K562 (cell line): ENCODE measurements around the gene GPSM3. TPM values are rescaled to one million over a fixed set of nuclear protein-coding genes. Genes with fewer than 3 reads are reported as not detected.

Experiments used
- AFF4 ChIP-seq: sonication (generic); formaldehyde crosslinking; IDR thresholded peaks from 2 replicates; pipeline ENCODE4 v1.8.0; 2023; ENCODE audit warnings: mild to moderate bottlenecking, missing genetic modification reagents
- CREM ChIP-seq: IDR thresholded peaks from 2 replicates; pipeline ENCODE4 v1.6.1; 2014; ENCODE audit warnings: antibody characterized with exemption, low read depth
- KAT7 ChIP-seq: sonication (generic); formaldehyde crosslinking; IDR thresholded peaks from 2 replicates; pipeline ENCODE4 v1.8.0; 2022; ENCODE audit warnings: missing genetic modification reagents, mild to moderate bottlenecking, borderline replicate concordance
- NEUROD1 ChIP-seq: fragments of 150-350 bp; IDR thresholded peaks from 2 replicates; pipeline ENCODE4 v1.6.1; 2014; ENCODE audit warnings: borderline replicate concordance, low read length, low read depth; ENCODE audit not compliant: partially characterized antibody
- RAD51 ChIP-seq: fragments of 450-650 bp; IDR thresholded peaks from 2 replicates; pipeline ENCODE4 v1.7.1; 2016; ENCODE audit warnings: low read depth, mild to moderate bottlenecking, borderline replicate concordance
- SAP30 ChIP-seq: fragments of 200-600 bp; sonication (generic); IDR thresholded peaks from 2 replicates; pipeline ENCODE4 v1.6.1; 2012; ENCODE audit warnings: borderline replicate concordance, low read depth, mild to moderate bottlenecking, moderate library complexity, low read length, control low read depth, inconsistent platforms; ENCODE audit not compliant: insufficient read depth, poor library complexity, severe bottlenecking
- SMARCC2 ChIP-seq: fragments of 450-650 bp; IDR thresholded peaks from 2 replicates; pipeline ENCODE4 v1.6.1; 2017; ENCODE audit warnings: antibody characterized with exemption, moderate library complexity, mild to moderate bottlenecking, low read depth
- ZBTB40 ChIP-seq, 2 experiments: fragments of 450-650 bp in 1 of 2; sonication (generic) in 1 of 2; formaldehyde crosslinking in 1 of 2; IDR thresholded peaks; 2 replicates each; pipeline versions ENCODE4 v1.7.1 to v1.9.0; 2016 to 2022; ENCODE audit warnings: inconsistent platforms in 1 of 2, mild to moderate bottlenecking in 1 of 2, missing genetic modification reagents in 1 of 2
- ZNF324 ChIP-seq: fragments of 250-450 bp; sonication (Bioruptor Pico); IDR thresholded peaks from 2 replicates; pipeline ENCODE4 v1.4.0; 2020; ENCODE audit warnings: mild to moderate bottlenecking
- polyA plus RNA-seq, 8 experiments: library from polyadenylated mRNA; depleted of rRNA in 4 of 8; stranded (reverse) in 5 of 8; unstranded in 3 of 8; fragments of >200 nt; fragmentation: Nextera tagmentation in 2 of 8; fragmentation: Illumina TruSeq in 1 of 8; extraction: Ambion mirVana in 2 of 8; extraction: Trizol in 1 of 8; gene quantifications; 2 replicates each; pipeline versions ENCODE4 v1.2.1 to v1.2.3, GENCODE V29; 2011 to 2014; ENCODE audit warnings: inconsistent platforms in 1 of 8, missing spikeins in 1 of 8
- total RNA-seq, 7 experiments: library from RNA; depleted of rRNA in 6 of 7; stranded (reverse); fragments of >200 nt in 6 of 7; fragmentation: Illumina TruSeq in 2 of 7; extraction: Trizol in 2 of 7; gene quantifications; 2 replicates each; pipeline versions ENCODE4 v1.2.1 to v1.2.3, GENCODE V29; 2011 to 2021; ENCODE audit warnings: low replicate concordance in 1 of 7
- TF ChIP-seq, protein P1 (sequence below): fragments of 250-450 bp; sonication (Bioruptor Pico); IDR thresholded peaks from 2 replicates; pipeline ENCODE4 v1.6.1; 2021; ENCODE audit warnings: mild to moderate bottlenecking

The GPSM3 gene
- total and polyA plus RNA-seq, 9 of the 15 experiments (the other 6 are each of a cell fraction or from before 2014, with no cell fraction given): 5.3 to 42.6 (median 24.4) TPM

DNA sequence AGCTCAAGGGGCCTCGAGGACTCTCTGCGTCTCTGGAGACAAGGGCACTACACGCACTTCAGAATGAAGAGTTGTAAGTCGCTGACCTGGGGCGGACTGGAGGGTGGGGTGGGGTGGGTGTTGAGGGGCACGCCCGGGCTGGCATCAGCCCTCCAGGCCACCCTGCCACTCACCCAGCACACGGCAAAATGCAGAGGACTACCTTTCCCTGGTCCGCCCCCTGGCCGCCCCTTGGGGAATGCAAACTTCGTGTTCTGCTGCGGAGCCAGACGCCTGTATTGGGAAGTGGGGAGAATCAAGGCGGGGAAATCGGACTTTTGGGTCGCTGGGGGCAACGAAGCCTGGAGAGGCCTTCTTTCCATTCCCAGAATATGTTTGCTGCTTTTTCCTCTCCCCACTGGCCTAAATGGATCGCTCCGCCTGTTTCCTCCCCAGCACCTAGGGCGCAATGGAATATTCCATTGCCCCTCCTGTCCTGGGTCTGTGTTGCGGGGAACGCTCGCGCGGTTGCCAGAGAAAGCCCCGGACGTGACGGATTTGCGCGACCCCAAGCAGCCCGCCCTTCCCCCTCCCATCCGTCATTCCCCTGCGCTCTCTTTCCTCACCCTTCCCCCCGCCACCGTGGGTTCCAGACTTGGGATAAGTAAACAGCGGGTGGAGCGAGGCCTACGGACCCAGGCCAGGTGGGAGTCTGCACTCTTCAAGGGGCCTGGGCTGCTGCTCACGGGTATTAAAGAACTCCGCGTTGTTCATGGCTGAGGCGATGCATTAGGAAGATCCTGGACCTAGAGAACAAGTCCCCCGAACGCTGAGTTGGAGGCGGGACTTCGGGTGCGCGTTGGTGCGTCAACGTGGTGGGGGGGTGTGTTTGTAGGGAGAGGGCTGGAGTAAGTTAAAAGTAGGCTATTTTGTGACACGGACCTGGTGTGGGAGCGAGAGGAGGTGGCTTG is 38.6 kb downstream of the GPSM3 start, which contains the start of gene PPT2 (continued):
- TF ChIP-seq ZBTB40 (IDR thresholded peaks at IDR 0.05) (peak; percentile 86), ZBTB40 (CRISPR knock-in tag; IDR thresholded peaks at IDR 0.05) (no peak), CREM (peak; percentile 99), SAP30 (no peak), ZNF324 (no peak), NEUROD1 (peak; percentile 15), AFF4 (CRISPR knock-in tag) (peak; percentile 92), RAD51 (no peak), KAT7 (peak; percentile 86), SMARCC2 (no peak; the same call in 1 of the 2 replicates)
- TF ChIP-seq, protein P1, sequence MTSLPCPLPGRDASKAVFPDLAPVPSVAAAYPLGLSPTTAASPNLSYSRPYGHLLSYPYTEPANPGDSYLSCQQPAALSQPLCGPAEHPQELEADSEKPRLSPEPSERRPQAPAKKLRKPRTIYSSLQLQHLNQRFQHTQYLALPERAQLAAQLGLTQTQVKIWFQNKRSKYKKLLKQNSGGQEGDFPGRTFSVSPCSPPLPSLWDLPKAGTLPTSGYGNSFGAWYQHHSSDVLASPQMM (CRISPR knock-in tag): no peak
